ENCODE data around the gene EXOSC5.
"Not testable (repeated sequence)": the region's sequence is repeated elsewhere in the genome, so short reads cannot be mapped to it uniquely, and the experiment has no call there.

EXOSC5 gene

DNA sequence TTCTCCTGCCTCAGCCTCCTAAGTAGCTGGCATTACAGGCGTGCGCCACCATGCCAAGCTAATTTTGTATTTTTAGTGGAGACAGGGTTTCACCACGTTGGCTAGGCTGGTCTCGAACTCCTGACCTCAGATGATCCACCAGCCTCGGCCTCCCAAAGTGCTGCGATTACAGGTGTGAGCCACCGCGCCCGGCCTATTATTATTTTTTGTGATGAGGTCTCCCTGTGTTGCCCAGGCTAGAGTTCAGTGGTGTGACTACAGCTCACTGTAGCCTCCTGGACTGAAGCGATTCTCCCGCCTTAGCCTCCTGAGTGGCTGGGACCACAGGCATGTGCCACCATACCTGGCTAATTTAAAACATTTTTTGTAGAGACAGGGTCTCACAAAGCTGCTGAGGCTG lies 38.2 kb upstream of the EXOSC5 start:
- not testable (repeated sequence) for H3K9ac ChIP-seq (ENCODE audit: low read depth, low read length); H3K9me3 ChIP-seq (ENCODE audit: insufficient read depth, low read depth, low read length); H3K27ac ChIP-seq (ENCODE audit: low read length); H3K4me1 ChIP-seq (ENCODE audit: insufficient read depth, low read length); H3K27me3 ChIP-seq (ENCODE audit: insufficient read depth, low read length); H3K4me3 ChIP-seq (ENCODE audit: low read length)
- H3K36me3 ChIP-seq (ENCODE audit: insufficient read depth, low read depth, low read length), result peaks cover 45% of the 10 kb centered on the region

DNA sequence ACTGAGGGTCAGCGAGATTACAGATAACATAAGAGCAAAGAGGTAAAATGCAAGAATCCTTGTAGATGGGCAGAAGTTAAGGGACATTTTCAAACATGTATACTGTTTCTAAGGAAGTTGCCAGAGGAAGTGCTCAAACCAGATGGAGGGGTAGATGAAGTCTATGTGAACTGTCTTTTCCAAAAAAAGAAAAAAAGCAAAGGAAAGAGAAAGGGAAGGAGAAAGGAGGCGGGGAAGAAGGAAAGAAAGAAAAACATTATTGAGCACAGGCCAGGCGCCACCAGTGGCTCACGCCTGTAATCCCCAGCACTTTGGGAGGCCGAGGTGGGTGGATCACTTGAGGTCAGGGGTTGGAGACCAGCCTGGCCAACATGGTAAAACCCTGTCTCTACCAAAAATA lies 37.3 kb upstream of the EXOSC5 start:
- Histone ChIP-seq H3K9me3 (ENCODE audit: insufficient read depth, low read depth, low read length) (no peaks in the 10 kb centered on the region), H3K4me1 (ENCODE audit: insufficient read depth, low read length) (no peaks in the 10 kb centered on the region), H3K9ac (ENCODE audit: low read depth, low read length) (no peak overlapping the region), H3K4me3 (ENCODE audit: low read length) (no peak overlapping the region), H3K27me3 (ENCODE audit: insufficient read depth, low read length) (no peaks in the 10 kb centered on the region), H3K36me3 (ENCODE audit: insufficient read depth, low read depth, low read length) (peaks cover 45% of the 10 kb centered on the region), H3K27ac (ENCODE audit: low read length) (no peak overlapping the region)

DNA sequence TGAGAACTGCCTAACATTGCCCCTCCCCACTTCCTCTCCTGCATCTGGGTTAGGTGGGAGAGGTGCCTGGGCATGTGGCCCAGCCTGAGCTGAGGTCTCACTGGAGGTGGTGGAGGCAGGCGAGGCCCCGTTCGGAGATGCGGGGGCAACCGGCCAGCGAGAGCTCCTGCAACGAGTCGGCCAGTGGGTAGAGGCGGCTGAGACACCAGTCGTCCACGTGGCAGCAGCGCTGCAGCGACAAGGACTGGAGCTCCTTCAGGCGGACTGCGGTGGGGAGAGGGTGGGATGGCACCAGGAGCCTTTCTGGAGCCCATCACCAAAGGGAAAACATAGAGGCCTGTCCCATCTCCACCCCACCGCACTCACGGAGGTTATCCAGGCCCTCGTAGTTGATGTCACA lies 36.0 kb upstream of the EXOSC5 start:
- H3K4me3 ChIP-seq (ENCODE audit: low read length), result no peak overlapping the region
- H3K4me1 ChIP-seq (ENCODE audit: insufficient read depth, low read length), result no peaks in the 10 kb centered on the region; the same call in 1 of the 2 replicates
- H3K27me3 ChIP-seq (ENCODE audit: insufficient read depth, low read length), result no peaks in the 10 kb centered on the region
- H3K9ac ChIP-seq (ENCODE audit: low read depth, low read length), result no peak overlapping the region
- H3K36me3 ChIP-seq (ENCODE audit: insufficient read depth, low read depth, low read length), result peaks cover 44% of the 10 kb centered on the region
- H3K9me3 ChIP-seq (ENCODE audit: insufficient read depth, low read depth, low read length), result no peaks in the 10 kb centered on the region
- no peak overlapping the region for H3K27ac ChIP-seq (ENCODE audit: low read length)

DNA sequence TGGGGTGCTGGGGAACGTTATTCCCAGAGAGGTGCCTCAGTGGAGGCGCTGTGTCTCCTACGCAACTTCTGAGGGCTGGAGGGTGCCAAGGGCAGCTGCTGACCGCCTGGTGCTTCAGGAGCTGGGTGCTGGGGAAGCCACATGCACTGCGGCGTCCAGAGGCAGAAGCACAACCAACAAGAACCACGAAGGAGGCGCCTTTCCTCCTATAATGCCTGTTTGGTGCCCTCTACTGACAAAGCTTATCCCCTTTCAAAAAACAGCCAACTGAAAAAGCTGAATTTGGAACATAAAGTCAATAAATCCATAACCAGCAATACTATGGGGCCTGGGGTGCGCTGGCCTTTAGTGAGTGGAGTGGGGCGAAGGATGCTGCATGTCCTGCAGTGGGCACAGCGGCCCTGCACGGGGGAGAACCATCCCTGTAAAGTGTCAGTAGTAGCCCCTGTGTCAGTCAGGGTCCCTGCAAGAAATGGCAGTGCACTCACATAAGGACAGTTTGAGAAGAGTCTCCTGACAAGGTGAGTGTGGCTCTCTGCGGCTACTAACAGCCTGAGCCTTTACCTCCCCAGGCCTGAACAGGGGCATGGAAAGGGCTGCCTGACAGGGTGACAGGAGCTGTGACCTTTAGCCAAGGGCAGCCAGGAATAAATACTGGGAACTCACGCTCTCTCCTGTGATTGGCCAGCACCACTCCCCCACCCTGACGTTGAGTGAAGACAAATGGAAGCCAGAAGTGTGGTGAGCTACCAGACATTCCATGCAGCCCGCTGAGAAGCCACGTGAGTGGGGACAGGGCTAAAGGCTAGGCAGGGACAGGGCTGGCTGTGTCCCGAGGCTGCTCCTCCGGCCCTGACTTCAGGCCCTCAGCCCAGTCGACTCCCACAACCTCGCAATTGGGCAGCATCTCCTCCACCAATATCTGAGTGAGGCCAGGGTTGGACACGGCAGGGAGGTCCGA lies 34.5 kb upstream of the EXOSC5 start:
- Histone ChIP-seq H3K9ac (ENCODE audit: low read depth, low read length) (no peak overlapping the region), H3K27ac (ENCODE audit: low read length) (no peak overlapping the region), H3K4me1 (ENCODE audit: insufficient read depth, low read length) (peaks cover 3% of the 10 kb centered on the region; the same call in 1 of the 2 replicates), H3K9me3 (ENCODE audit: insufficient read depth, low read depth, low read length) (no peaks in the 10 kb centered on the region), H3K27me3 (ENCODE audit: insufficient read depth, low read length) (no peaks in the 10 kb centered on the region), H3K4me3 (ENCODE audit: low read length) (no peak overlapping the region), H3K36me3 (ENCODE audit: insufficient read depth, low read depth, low read length) (peaks cover 35% of the 10 kb centered on the region)

DNA sequence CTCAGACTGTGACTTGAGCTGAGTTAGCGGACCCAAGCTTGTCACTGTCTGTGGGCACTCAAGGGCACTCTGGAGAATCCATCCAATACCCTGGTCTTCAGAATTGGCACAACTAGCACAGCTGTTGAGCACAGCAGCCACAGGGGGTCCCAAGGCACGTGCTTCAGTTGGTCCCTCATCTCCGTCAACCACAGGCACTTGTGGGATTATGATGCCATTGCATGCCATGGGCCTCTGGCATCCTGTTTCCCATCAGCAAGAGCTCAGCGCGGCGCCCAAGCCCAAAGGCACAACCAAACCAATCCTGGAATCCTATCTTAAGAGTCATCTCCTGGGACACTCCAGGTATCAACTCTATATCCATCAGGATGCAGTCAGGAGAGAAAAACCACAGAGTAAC lies 33.8 kb upstream of the EXOSC5 start:
- Histone ChIP-seq H3K36me3 (ENCODE audit: insufficient read depth, low read depth, low read length) (peaks cover 29% of the 10 kb centered on the region), H3K4me1 (ENCODE audit: insufficient read depth, low read length) (peaks cover 4% of the 10 kb centered on the region; the same call in 1 of the 2 replicates), H3K4me3 (ENCODE audit: low read length) (no peak overlapping the region), H3K27ac (ENCODE audit: low read length) (no peak overlapping the region), H3K9ac (ENCODE audit: low read depth, low read length) (no peak overlapping the region), H3K27me3 (ENCODE audit: insufficient read depth, low read length) (no peaks in the 10 kb centered on the region), H3K9me3 (ENCODE audit: insufficient read depth, low read depth, low read length) (no peaks in the 10 kb centered on the region)

DNA sequence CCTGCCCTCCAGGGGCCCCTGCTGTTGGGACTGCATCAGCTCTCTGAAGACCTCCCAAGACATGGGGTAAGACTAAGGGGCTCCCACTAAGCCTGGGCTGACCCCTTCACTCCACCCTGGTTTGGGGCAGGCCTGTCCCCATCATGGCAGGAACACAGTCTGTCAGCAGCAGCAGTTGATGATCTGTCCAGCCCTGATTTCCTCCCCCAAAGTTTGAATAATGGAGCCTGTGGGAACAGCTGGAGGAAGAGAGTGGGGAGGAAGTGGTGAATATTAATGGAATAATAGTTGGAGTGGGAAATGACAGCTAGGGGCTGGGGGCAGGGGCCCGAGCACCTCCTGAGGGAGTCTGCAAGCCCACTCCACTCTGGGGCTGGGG lies 31.3 kb upstream of the EXOSC5 start:
- peaks cover 4% of the 10 kb centered on the region; the same call in 1 of the 2 replicates for H3K4me1 ChIP-seq (ENCODE audit: insufficient read depth, low read length)
- no peak overlapping the region for H3K27ac ChIP-seq (ENCODE audit: low read length)
- H3K4me3 ChIP-seq (ENCODE audit: low read length), result peak overlapping the region; percentile 82; the same call in 1 of the 2 replicates

DNA sequence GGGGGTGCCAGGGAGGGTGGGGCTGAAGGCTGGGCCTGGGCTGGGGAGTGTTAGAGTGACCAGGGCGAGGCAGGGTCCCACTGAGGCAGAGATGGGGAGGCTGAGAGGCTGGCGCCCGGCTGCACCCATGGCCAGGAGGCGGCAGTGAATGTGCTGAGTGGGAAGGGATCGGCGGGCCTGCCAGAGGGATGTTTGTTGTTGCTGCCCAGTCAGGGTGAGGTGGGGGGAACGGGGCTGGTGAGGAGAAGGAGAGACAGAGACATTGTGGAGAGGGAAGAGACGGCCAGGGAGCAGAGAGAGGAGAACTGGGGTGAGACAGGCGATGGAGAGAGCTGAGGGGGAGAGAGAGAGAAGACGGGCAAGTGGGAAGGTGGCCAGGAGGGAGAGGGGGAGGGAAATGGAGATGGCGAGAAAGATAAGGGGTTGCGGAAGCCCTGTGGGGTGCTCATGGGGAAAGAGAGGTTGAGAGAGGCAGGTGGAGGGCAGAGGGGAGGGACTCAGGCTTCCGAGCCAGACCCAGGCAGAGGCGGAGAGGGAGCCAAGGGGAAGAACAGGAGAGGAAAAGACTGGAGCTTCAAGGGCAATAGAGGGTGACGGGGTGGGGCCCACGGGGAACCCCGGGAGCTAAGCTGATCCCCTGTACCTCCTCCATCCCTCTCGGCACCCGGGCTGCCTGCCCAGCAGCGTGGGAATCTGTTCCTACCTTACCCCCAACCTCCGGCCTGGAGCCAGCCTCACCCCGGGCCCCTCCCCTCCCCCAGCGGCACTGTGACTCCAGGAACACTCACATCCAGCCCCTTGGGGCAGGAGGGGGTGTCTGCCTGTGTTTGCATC lies 30.7 kb upstream of the EXOSC5 start:
- Histone ChIP-seq H3K27ac (ENCODE audit: low read length) (no peak overlapping the region), H3K36me3 (ENCODE audit: insufficient read depth, low read depth, low read length) (peaks cover 26% of the 10 kb centered on the region), H3K27me3 (ENCODE audit: insufficient read depth, low read length) (no peaks in the 10 kb centered on the region), H3K9ac (ENCODE audit: low read depth, low read length) (peak overlapping the region; percentile 64), H3K4me1 (ENCODE audit: insufficient read depth, low read length) (peaks cover 4% of the 10 kb centered on the region; the same call in 1 of the 2 replicates), H3K4me3 (ENCODE audit: low read length) (peak overlapping the region; percentile 82), H3K9me3 (ENCODE audit: insufficient read depth, low read depth, low read length) (no peaks in the 10 kb centered on the region)

More for the DNA sequence above, 31.3 kb upstream of the EXOSC5 start:
- Histone ChIP-seq H3K9me3 (ENCODE audit: insufficient read depth, low read depth, low read length) (no peaks in the 10 kb centered on the region), H3K9ac (ENCODE audit: low read depth, low read length) (peak overlapping the region; percentile 64; the same call in 1 of the 2 replicates), H3K36me3 (ENCODE audit: insufficient read depth, low read depth, low read length) (peaks cover 28% of the 10 kb centered on the region), H3K27me3 (ENCODE audit: insufficient read depth, low read length) (no peaks in the 10 kb centered on the region)

DNA sequence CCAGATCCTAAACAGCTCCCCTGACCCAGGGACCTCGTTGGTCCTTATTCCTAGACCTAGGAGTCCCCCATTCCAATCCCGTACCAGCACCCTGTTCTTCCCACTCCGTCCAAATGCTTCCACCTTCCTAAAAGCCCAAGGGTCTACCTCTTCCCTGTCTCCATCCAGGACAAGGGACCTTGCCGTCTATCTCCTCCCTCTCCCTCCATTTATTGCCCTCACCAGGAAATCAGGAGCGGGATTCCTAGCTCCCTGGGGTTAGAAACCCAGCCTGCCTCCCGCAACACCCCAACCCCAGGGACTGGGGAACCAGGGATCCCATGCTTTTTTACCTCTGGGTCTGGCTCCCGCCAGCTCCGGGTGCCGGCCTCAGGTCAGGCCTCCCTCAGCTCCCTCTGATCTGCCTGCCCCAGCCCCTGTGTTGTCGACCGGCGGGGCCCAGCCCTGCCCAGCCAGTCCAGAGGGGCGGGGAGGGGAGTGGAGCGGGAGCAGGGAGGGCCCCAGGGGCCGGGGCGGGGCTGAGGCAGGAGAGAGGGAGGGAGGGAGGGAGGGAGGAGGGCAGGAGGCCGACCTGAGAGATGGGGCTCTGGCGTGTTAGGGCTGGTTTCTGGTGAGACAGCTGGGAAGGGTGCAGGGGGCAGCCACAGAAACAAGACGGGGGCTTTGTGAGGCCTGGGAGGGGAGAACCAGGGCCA lies 29.9 kb upstream of the EXOSC5 start, which contains the start of gene B3GNT8:
TSS of gene B3GNT8 (minus strand) at position 423 of the 695 bp plus-strand sequence. CDS start 596 bp downstream, outside the sequence.
- Histone ChIP-seq H3K4me1 (ENCODE audit: insufficient read depth, low read length) (peaks cover 4% of the 10 kb centered on the region; the same call in 1 of the 2 replicates), H3K4me3 (ENCODE audit: low read length) (peak within 1 kb of the TSS; percentile 82), H3K9ac (ENCODE audit: low read depth, low read length) (peak within 1 kb of the TSS; percentile 86), H3K36me3 (ENCODE audit: insufficient read depth, low read depth, low read length) (peaks cover 25% of the 10 kb centered on the region), H3K27ac (ENCODE audit: low read length) (no peak within 1 kb of the TSS), H3K27me3 (ENCODE audit: insufficient read depth, low read length) (no peaks in the 10 kb centered on the region), H3K9me3 (ENCODE audit: insufficient read depth, low read depth, low read length) (no peaks in the 10 kb centered on the region)

DNA sequence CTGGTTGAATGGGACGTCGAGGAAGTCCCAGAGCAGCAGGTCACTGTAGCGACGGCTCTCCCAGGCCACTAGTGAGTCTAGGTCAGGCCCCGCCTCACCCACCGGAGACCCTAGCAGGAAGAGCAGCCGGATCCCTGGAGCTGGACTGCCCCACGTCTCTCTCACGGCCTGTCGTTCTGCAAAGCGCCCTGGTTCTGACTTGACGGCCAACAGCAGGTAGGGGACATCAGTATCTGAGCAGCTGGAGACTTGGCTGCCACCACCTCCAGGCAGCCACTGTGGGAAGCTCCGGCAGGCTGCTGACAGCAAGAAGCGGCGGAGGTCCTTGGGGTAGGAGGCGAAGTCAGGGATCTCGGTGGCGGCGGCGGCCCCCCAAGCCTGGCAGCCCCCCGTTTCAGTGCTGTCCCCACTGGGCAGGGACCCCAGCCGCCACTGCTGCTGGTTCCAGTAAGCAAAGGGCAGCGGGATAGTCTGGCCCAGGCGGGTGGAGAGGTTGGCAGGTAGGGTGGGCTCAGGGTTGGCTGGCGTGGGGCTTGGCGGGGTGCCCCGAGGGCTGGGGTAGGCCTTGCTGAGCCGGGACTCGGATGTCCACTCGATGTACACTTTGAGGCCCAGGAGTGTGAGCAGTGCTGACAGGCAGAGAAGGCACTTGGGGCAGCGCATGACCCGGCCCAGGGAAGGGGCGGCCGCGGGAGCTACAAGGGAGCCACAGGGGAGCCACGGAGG lies 29.1 kb upstream of the EXOSC5 start:
- Histone ChIP-seq H3K36me3 (ENCODE audit: insufficient read depth, low read depth, low read length) (peaks cover 17% of the 10 kb centered on the region), H3K9ac (ENCODE audit: low read depth, low read length) (peak overlapping the region; percentile 86; the same call in 1 of the 2 replicates), H3K27ac (ENCODE audit: low read length) (no peak overlapping the region), H3K9me3 (ENCODE audit: insufficient read depth, low read depth, low read length) (no peaks in the 10 kb centered on the region), H3K4me1 (ENCODE audit: insufficient read depth, low read length) (peaks cover 4% of the 10 kb centered on the region; the same call in 1 of the 2 replicates), H3K27me3 (ENCODE audit: insufficient read depth, low read length) (no peaks in the 10 kb centered on the region), H3K4me3 (ENCODE audit: low read length) (peak overlapping the region; percentile 82)

DNA sequence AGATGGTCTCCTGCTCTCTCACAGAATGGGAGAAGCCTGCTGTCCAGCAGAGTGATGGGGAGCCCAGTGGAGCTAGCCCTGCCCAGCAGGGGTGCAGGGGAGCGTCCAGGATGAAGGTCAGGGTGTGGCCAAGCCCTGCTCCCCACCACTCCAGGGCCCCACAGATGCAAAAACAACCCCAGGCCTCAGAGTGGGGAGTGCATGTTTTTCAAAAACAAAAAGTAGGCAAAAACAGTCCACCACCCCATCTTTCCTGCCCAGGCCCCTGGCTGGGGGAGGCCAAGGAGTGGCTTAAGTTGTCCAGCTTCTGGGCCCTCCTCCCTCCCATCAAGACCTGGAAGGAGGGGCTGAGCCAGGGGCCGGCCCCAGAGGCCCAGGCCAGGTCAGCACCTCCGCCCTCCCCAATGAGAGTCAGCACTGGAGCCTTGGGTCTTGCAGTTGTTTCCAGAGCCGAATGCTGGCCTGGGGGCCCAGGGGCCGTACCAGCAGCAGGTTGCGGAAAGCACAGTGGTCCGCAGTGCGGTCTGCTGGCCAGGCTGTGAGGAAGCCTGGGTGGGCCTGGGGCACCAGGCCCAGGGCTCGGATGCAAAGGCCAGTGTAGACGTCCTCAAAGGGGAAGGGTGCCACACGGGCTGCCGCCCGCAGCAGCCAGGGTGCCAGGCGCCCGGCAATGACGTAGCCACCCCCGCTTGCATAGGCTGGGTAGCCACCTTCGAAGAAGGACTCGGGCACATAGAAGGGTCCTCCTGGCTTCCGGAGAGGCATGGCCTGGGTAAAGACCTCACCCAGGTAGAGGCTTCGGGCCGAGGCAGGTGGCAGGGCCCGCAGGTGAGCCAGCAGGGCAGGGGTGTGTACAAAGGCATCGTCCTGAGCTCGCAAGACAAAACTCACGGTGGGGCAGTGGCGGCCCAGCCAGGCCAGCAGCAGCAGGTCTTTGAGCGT lies 28.3 kb upstream of the EXOSC5 start:
- H3K9me3 ChIP-seq (ENCODE audit: insufficient read depth, low read depth, low read length), result no peaks in the 10 kb centered on the region
- no peak overlapping the region for H3K27ac ChIP-seq (ENCODE audit: low read length)
- peaks cover 4% of the 10 kb centered on the region; the same call in 1 of the 2 replicates for H3K4me1 ChIP-seq (ENCODE audit: insufficient read depth, low read length)
- H3K4me3 ChIP-seq (ENCODE audit: low read length), result no peak overlapping the region
- peaks cover 13% of the 10 kb centered on the region; the same call in 1 of the 2 replicates for H3K36me3 ChIP-seq (ENCODE audit: insufficient read depth, low read depth, low read length)
- H3K9ac ChIP-seq (ENCODE audit: low read depth, low read length), result no peak overlapping the region
- H3K27me3 ChIP-seq (ENCODE audit: insufficient read depth, low read length), result no peaks in the 10 kb centered on the region

Data from iPS-20b (cell line).